ENCODE results near the gene LRRK1.

DNA sequence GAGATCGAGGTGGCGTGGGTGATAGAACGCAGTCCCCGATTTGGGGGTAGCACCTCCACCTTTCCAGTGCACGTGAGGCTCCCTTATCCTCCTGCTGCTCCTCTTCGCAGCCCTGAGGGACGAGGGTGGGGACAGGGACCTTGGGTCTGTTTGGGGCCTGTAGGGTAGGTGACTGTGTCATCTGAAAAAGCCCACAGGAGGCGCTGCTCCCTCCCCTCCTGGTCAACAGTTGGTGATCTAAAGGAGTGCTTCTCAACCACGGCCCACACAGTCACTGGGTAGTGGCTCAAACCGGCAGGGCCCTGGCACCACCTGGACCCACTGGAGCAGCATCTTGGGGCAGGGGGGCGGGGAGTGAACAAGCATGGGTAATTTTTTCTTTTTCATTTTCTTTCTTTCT is 7.1 kb downstream of the LRRK1 start:
- no peak for TF ChIP-seq POLR2A (IDR thresholded peaks at IDR 0.05)
- TF ChIP-seq, protein P1, sequence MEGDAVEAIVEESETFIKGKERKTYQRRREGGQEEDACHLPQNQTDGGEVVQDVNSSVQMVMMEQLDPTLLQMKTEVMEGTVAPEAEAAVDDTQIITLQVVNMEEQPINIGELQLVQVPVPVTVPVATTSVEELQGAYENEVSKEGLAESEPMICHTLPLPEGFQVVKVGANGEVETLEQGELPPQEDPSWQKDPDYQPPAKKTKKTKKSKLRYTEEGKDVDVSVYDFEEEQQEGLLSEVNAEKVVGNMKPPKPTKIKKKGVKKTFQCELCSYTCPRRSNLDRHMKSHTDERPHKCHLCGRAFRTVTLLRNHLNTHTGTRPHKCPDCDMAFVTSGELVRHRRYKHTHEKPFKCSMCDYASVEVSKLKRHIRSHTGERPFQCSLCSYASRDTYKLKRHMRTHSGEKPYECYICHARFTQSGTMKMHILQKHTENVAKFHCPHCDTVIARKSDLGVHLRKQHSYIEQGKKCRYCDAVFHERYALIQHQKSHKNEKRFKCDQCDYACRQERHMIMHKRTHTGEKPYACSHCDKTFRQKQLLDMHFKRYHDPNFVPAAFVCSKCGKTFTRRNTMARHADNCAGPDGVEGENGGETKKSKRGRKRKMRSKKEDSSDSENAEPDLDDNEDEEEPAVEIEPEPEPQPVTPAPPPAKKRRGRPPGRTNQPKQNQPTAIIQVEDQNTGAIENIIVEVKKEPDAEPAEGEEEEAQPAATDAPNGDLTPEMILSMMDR (IDR thresholded peaks at IDR 0.05) = no peak
